Measurements from ENCODE around the gene B3GALT6. TPM values are rescaled to one million over a fixed set of nuclear protein-coding genes. Genes with fewer than 3 reads are reported as not detected.

B3GALT6 gene
- polyA plus RNA-seq, 3 donors = 1.9 to 8.8 (median 7.2) TPM

DNA sequence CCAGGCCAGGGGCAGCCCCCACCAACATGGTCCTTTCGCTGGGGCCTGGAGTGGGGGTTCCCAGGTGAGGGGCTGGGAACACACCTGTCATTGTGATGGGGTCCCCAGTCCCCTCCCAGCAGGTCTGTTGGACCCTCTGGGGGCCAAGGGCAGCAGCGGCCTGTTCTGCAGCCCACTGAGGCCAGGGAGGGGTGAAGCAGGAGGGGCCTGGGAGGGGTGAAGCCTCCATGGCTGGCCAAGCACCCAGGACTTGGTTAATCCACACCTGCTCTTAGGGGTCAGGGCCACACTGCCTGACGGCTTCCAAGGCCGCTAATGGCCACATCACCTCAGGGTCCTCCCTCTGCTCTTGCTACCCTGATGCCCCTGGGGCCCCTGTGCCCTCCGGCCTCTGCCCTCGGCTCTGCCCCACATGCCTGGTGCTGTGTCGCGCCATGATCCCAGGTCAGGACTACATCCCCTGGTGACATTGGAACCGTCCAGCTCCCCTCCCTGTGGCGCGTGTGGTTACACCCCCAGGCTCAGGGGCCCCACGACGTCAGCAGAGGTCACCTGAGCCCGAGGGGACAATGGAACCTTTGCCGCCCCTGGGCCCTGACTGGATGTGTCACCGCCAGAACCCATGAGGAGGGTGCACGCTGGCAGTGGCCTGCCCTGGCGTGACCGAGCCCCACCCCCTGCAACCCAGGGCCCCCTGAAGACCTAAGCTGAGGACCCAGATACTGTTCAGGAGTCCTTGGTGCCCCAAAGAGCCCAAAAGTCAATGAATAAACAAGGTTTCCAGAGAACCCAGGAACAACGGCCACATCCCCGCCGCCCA is 32.7 kb upstream of the B3GALT6 start:
- H3K9me3 Mint-ChIP-seq = peaks cover 9 to 19% (median 15%) of the 10 kb centered on the region in 7 donors
- H3K79me2 ChIP-seq (ENCODE audit: insufficient read depth, low read length) = no peaks in the 10 kb centered on the region
- H3K27ac ChIP-seq (ENCODE audit: low read depth in 1 of 2, low read length in 2 of 2) = no peak overlapping the region
- intact Hi-C loops (cut with micrococcal nuclease) = no loop called here
- no peaks in the 10 kb centered on the region for H3K4me1 Mint-ChIP-seq
- H3K4me1 ChIP-seq (ENCODE audit: control insufficient read depth in 1 of 2, insufficient read depth in 2 of 2, low read length in 2 of 2) = no peaks in the 10 kb centered on the region
- peaks cover 0 to 4% of the 10 kb centered on the region in 2 donors for H3K9me3 ChIP-seq (replicated peaks in 1 of 2; ENCODE audit: control insufficient read depth in 1 of 2, insufficient read depth in 1 of 2, low read length in 2 of 2)
- H3K36me3 ChIP-seq (replicated peaks in 1 of 2; ENCODE audit: control insufficient read depth in 1 of 2, insufficient read depth in 2 of 2, low read length in 2 of 2) = no peaks in the 10 kb centered on the region
- no peaks in the 10 kb centered on the region for H3K36me3 Mint-ChIP-seq
- H3K4me3 Mint-ChIP-seq = no peak overlapping the region
- peak overlapping the region in 3 of 7 donors; percentile 33 to 85 (median 79) for H3K27ac Mint-ChIP-seq
- H3K4me3 ChIP-seq (replicated peaks in 1 of 3; ENCODE audit: low read depth in 2 of 3, low read length in 3 of 3) = no peak overlapping the region
- peaks cover 14 to 41% (median 20%) of the 10 kb centered on the region in 3 donors for H3K27me3 Mint-ChIP-seq (ENCODE audit: low read depth in 3 of 3)
- no peak overlapping the region for H3K4me2 ChIP-seq (replicated peaks; ENCODE audit: extremely low read depth, low read length, poor library complexity, severe bottlenecking)
- no peaks in the 10 kb centered on the region for H4K20me1 ChIP-seq (ENCODE audit: insufficient read depth, low read length)
- H2AFZ ChIP-seq (ENCODE audit: insufficient read depth, low read depth, low read length, poor library complexity, severe bottlenecking) = no peak overlapping the region
- TF ChIP-seq, protein P1, sequence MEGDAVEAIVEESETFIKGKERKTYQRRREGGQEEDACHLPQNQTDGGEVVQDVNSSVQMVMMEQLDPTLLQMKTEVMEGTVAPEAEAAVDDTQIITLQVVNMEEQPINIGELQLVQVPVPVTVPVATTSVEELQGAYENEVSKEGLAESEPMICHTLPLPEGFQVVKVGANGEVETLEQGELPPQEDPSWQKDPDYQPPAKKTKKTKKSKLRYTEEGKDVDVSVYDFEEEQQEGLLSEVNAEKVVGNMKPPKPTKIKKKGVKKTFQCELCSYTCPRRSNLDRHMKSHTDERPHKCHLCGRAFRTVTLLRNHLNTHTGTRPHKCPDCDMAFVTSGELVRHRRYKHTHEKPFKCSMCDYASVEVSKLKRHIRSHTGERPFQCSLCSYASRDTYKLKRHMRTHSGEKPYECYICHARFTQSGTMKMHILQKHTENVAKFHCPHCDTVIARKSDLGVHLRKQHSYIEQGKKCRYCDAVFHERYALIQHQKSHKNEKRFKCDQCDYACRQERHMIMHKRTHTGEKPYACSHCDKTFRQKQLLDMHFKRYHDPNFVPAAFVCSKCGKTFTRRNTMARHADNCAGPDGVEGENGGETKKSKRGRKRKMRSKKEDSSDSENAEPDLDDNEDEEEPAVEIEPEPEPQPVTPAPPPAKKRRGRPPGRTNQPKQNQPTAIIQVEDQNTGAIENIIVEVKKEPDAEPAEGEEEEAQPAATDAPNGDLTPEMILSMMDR (IDR thresholded peaks at IDR 0.05) = no peak
- H3K27me3 ChIP-seq (ENCODE audit: control insufficient read depth in 2 of 2, insufficient read depth in 2 of 2, low read length in 2 of 2) = peaks cover 0 to 9% of the 10 kb centered on the region in 2 donors
- H3K9ac ChIP-seq (ENCODE audit: insufficient read depth, low read length, poor library complexity, severe bottlenecking) = no peak overlapping the region
- DNase-seq = no peak
- WGBS (ENCODE audit: insufficient coverage) = 92% methylated on average over 21 of the region's 22 CpGs

DNA sequence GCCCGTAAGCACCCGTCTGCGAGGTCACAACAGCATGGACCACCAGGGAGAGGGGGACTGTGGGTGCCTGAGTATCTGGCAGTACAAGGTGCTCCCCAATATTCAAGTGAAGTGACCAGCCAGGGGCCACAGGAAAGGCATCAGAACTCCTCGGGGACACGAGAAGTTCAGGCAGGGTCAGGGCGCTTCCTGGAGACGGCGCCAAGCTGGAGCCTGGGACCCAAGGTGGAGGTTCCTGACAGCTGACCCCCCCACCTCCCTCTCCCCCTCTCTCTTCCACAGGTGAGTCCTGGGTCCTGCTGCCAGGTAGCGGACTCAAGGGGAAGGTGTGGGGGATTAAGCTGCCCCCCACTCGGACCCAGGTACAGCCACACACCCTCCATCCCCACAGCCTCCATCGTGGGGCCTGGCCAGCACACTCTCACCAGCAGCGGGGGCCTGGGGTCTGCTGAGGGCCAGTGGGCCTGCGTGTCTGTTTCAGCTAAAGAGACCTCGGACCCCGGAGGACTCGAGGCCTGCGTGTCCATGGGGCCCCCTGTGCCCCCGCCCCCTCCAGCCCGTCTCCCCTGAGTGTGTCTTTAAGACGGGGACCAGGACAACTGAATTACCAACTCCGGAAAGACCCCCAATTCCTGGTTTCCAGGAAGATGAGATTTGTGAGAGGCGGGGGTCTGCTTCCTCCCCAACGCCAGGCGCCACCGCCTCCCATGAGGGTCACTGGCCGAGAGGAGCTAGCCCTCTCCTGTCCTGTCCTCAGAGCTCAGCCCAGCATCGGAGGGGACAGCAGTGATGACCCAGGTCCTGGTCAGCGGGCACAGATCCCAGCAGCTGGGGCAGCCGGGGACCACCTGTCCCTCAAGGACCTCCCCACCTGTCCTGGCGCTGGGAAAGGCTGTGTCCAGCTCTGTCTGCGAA is 31.8 kb upstream of the B3GALT6 start:
- Histone ChIP-seq H3K9ac (ENCODE audit: insufficient read depth, low read length, poor library complexity, severe bottlenecking) (no peak overlapping the region), H3K79me2 (ENCODE audit: insufficient read depth, low read length) (no peaks in the 10 kb centered on the region), H3K27me3 (ENCODE audit: control insufficient read depth in 2 of 2, insufficient read depth in 2 of 2, low read length in 2 of 2) (peaks cover 0 to 15% of the 10 kb centered on the region in 2 donors), H2AFZ (ENCODE audit: insufficient read depth, low read depth, low read length, poor library complexity, severe bottlenecking) (no peak overlapping the region), H3K36me3 (replicated peaks in 1 of 2; ENCODE audit: control insufficient read depth in 1 of 2, insufficient read depth in 2 of 2, low read length in 2 of 2) (no peaks in the 10 kb centered on the region), H4K20me1 (ENCODE audit: insufficient read depth, low read length) (no peaks in the 10 kb centered on the region), H3K4me2 (replicated peaks; ENCODE audit: extremely low read depth, low read length, poor library complexity, severe bottlenecking) (no peak overlapping the region), H3K4me1 (ENCODE audit: control insufficient read depth in 1 of 2, insufficient read depth in 2 of 2, low read length in 2 of 2) (no peaks in the 10 kb centered on the region), H3K9me3 (replicated peaks in 1 of 2; ENCODE audit: control insufficient read depth in 1 of 2, insufficient read depth in 1 of 2, low read length in 2 of 2) (peaks cover 0 to 4% of the 10 kb centered on the region in 2 donors), H3K4me3 (replicated peaks in 1 of 3; ENCODE audit: low read depth in 2 of 3, low read length in 3 of 3) (no peak overlapping the region), H3K27ac (ENCODE audit: low read depth in 1 of 2, low read length in 2 of 2) (no peak overlapping the region)
- H3K27ac Mint-ChIP-seq = peak overlapping the region in 4 of 7 donors; percentile 38 to 85 (median 66)
- peaks cover 13 to 43% (median 18%) of the 10 kb centered on the region in 3 donors for H3K27me3 Mint-ChIP-seq (ENCODE audit: low read depth in 3 of 3)
- peaks cover under 1 to 10% (median 6%) of the 10 kb centered on the region in 7 donors for H3K9me3 Mint-ChIP-seq
- TF ChIP-seq, protein P1 (IDR thresholded peaks at IDR 0.05) = no peak
- peak overlapping the region in 1 of 2 donors; percentile 30 for H3K4me3 Mint-ChIP-seq
- no peaks in the 10 kb centered on the region for H3K36me3 Mint-ChIP-seq
- WGBS (ENCODE audit: insufficient coverage) = 68% methylated on average over 18 of the region's 31 CpGs
- intact Hi-C loops (cut with micrococcal nuclease) = no loop called here
- DNase-seq = no peak
- no peaks in the 10 kb centered on the region for H3K4me1 Mint-ChIP-seq

Data from CD14-positive monocyte (primary cell).